GM19438 (cell line): ENCODE results near the gene LDLRAD3.

Experiments
- ATAC-seq: cut with Tn5 transposase; IDR thresholded peaks from one replicate; pipeline ENCODE4 v1.9.1; 2021; ENCODE audit warnings: low read depth; ENCODE audit not compliant: unreplicated experiment

Gene LDLRAD3

DNA sequence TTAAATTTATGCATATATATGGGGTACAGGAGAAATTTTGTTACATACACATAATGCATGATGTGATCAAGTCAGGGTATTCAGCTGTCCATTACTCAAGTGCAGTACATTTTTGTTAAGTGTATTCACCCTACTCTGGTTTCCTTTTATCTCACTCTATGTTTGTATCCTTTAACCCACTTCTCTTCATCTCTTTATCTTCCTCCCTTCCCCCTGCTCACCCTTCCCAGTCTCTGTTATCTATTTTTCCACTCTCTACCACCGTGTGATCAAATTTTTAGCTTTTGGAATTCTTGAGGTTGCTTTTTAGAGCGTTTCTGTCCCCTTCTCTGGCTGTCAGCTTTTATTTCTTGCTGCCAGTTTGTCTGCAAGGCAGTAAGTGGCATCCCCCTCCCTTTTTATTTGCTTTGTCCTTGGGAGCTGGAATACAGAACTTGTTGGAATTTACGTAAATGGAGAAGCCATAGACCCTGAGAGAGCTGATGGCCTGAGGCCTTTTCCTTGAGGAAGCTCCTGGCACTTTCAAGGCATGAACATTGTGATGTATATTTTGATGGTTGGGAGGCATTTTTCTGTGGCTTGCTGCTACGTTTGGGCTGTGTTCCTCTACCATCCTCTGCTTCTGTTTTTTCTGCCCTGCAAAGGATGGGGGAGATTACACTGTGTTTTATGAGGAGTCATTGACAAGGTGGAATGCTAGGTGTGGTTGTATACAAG, 148.6 kb downstream of the LDLRAD3 start:
- ATAC-seq, result no peak

DNA sequence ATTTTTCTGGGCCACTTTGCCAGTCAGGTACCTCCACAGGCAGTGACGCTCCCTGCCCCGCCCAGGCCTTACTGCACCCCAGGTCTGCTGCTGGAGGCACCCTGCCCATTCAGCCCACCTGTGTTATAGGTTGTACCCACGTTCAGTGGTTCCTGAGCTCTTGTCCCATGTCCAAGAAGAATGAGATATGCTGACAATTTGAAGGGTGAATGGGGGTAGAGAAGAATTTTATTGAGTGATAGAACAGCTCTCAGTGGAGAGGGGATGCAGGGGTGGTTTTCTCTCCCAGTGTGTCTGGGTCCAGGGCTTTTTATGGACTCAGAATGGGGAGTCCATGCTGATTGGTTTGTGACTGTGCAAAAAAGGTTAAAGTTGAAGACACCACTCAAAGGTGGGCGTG, 149.7 kb downstream of the LDLRAD3 start:
- no peak for ATAC-seq

DNA sequence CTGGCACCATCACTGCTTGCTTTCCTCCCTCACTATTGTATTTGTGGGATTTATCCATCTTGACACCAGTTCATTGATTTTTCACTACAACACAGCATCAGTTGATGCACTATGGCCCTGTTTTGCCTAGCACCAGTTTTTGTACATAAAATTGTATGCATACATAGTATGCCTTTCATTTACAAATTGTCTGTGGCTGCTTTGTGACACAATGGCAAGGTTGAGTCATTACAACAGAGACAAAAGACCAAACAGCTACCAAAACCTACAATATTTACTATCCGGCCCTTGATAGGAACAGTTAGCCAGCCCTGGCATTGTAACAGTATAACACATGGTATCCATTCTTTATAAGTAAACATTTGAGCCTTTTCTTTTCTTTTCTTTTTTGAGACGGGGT, 150.3 kb downstream of the LDLRAD3 start:
- no peak for ATAC-seq

DNA sequence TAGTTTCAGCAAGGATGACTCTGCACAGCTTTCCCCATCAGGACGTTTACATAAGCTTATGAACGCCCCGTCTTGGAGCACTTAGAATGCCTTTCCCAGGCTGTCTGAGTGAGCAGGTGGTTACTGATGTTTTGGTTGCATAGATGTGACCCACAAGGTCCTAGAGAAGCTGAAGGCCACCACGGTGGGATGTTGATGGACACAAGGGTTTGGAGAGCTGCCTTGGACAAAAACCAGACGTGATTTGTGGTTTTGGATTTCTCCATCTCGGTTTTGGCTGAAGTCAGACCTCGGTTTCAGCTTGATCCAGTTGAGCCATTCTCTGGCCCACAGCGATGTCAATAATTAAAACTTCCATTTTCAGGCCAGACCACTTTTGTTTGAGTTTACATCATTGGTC, 151.9 kb downstream of the LDLRAD3 start:
- ATAC-seq, result no peak

DNA sequence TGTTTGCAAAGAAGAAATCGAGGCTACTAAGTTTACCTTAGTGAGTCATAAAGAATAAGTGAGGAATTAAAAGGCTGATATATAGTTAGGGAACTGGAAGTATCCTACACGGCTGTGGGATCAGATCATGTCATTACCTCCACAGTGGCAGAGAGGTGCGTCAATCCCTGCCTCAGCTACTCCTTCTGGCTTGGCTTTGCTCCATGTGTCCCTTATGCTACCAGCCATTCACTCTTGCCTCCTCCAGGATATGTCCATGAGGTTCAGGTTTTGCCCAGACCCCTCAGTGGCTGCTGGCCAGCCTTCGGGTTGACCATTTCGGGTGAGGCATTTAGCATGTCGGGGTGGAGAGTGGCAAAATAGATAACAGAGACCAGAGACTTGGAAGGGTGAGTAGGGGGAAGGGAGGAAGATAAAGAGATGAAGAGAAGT, 153.4 kb downstream of the LDLRAD3 start:
- no peak for ATAC-seq

DNA sequence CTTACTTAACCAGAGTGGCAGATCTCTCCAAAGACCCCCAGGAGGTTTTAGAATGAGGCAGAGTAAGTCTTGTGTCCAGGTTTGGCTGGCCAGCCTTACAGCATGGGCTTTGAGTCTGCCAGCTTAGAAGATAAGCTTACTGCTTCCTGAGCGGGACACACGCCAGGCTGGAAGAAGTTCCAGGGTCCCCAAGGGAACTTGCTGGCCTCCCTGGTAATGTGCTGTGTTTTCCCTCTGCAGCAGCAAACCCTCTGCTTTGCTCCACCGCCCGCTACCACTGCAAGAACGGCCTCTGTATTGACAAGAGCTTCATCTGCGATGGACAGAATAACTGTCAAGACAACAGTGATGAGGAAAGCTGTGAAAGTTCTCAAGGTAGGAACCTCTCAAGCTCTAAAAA, 154.2 kb downstream of the LDLRAD3 start:
- no peak for ATAC-seq

DNA sequence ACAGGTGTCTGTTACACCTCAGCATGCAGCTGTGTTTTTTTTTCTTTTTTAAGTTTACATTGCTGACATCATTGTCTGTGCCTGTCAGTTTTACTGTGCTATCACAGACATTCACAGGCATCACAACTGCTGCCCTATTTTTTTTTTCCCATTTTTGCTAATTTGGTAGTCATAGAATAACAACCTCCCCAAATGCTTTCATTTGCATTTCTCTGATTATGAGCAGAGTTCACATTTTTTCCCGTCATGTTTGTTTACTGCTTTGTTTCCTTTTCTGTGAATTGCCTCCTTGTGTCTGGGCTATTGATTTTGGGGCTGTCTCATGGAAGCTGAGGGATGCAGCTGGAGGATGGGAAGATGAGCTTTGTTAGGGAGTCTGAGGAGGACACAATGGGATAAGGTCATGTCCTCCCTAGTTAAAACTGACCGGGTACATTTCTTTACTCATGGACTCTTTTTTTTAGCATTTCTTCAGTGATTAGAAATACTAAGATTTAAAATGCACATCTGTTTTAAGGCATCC, 155.1 kb downstream of the LDLRAD3 start:
- no peak for ATAC-seq

DNA sequence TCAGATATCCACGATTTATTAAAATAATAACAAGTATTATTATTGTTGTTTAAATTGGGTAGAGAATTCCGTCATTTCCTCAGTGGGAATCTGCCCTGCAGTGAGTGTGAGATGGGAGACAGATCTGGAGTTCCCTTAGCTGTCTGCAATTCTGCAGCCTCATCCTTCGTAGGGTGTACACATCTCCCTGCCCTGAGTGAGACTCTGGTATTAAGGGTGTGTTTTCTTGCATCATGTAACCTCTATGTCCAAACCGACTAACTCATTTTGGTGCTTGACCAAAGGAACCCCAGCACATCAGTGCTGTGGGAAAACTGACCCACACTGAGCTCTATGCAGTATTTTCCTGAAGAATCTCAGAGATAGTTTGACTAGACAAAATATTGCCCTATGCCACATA, 157.6 kb downstream of the LDLRAD3 start:
- ATAC-seq, result no peak

DNA sequence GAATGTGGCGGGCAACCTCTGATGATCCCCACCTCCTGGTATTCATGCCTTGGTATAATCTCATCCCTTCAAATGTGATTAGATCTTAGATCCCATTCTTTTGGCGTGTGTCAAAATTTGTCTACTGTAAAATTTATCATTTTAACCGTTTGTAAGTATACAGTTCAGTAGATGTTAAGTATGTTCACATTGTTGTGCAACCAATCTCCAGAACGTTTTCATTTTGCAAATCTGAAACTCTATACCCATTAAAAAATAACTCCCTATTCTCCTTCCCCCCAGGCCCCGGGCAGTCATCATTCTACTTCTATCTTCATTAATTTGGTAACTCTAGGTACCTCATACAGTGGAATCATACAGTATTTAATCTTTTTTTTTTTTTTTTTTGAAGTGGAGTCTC, 159.0 kb downstream of the LDLRAD3 start:
- no peak for ATAC-seq

DNA sequence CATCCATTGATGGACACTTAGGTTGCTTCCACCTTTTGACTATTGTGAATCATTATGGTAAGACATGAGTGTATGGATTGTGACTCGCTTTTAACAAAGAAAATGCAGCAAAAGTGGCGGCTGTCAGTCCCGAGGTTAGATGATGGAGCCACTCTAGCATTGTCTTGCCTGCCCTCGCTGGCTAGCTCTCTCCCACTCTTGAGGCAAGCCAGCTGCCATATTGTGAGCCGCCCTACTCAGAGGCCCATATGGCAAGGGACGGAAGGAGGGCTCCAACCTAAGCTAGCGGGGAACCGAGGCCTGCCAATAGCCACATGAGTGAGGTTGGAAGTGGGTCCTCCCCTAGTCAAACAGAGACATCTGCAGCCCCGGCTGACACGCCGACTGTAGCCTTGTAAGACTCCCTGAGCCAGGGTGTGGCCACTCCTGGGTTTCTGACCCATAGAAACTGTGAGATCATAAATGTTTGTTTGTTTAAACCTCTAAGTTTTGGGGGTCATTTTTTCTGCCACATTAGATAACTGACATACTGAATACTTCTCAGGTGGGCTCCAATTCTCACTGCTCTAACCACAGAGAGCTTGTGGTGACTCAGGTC, 160.2 kb downstream of the LDLRAD3 start:
- ATAC-seq, result no peak

DNA sequence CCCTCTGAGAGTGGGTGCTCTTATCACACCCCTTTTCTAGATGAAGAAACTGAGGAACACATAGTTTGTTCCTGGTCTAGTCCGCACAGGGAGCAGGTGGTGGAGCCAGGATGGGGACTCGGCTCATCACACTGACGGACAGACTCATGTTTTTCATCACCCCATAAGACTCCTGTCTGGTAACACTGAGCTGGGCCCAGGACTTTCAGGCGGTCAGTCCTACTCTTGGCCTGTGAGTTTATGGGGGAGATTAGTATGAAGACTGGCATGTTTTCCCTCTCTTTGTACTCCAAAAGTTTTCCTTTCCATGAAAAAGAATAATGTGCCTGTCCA, 160.8 kb downstream of the LDLRAD3 start:
- no peak for ATAC-seq

DNA sequence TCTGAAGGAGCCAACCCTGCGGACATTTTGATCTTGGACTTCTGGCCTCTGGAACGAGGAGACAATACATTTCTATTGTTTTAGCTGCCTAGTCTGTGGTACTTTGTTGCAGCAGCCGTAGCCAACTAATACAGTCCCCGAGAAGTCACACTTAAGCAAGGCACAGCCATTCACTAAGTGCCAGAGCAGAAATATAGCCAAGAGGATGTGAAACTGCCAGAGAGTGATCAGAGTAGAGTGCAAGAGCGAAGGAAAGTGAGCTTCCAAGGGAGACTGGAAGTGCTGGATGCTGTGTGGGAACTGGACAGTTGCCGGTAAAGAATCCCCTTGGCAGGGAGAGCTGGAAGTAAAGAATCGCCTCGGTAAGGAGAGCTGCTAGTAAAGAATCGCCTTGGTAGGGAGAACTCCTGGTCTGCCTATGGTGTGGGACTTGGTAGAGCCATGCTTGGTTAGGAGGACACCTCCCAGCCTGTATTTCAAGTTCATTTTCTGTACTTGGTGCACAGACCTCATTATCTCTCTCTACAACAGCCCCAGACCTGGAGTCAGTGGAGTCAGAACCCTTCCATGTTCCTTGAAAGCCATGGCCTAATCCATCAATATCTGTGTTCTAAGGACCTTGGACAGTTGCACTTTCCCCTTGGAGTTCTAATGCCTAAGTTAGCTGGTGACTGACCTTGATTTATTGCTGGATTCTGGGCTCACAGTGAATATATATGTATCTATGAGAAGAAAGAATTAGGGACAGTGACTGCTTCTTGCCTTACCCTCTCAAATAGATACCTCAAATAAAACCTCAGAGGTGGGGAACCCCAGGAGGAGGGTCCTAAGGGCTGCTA, 162.1 kb downstream of the LDLRAD3 start:
- no peak for ATAC-seq

DNA sequence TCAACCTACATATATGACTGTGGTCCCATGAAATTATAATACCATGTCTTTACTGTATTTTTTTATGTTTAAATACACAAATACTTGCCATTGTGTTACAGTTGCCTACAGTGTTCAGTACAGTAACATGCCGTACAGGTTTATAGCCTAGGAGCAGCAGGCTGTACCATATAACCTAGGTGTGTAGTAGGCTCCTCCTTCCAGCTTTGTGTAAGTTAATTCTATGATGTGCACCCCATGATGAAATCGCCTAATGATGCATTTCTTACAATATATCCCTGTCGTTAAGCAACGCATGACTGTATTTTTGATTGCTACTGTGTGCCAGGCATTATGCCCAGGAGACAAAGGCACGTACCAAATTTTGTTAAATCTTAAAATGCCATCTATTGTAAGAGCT, 163.7 kb downstream of the LDLRAD3 start:
- no peak for ATAC-seq

DNA sequence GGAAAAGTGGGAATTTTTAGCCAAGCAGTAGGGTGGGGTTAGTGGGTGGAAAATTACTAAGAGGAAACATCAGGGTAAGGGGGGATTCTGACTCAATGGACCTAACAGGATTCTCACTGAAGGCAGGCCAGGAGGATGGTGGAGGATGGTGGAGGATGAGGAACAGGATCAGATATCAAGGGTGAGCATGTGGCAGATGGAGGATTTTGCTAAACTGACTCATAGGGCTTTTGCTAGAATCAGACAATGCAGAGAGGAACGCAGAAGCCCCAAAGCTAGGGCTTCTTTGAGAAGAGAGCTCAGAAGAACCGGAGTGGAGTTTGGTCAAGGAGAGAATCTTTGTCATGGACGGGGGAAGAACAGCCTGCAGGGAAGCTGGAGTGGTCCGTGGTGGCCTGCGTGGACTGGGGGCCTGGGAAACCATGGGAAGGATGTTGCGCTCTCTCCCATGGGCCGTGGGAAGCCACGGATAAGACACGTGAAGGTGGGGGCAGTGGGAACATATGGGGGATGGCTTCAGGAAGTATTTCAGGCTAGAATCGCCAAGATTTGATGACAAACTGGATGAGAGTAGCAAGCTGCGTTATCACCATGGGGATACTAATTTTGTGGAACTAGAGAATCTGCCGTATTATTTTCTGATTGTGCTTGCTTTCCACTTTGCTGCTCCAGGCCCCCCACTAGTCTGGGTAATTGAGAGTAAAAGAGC, 165.2 kb downstream of the LDLRAD3 start:
- no peak for ATAC-seq

DNA sequence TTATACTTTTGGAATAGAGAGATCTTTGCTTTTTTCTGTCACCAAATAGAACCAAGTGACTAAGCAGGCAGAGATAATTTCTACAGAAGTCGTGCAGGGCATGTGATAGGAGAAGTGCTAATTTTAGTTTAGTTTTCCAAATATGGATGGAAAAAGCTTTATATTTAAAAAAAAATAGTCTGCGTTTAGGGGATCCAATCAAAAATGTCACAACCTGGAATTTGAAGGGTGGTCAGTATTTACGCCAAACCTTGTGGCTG, 165.7 kb downstream of the LDLRAD3 start:
- ATAC-seq, result no peak

DNA sequence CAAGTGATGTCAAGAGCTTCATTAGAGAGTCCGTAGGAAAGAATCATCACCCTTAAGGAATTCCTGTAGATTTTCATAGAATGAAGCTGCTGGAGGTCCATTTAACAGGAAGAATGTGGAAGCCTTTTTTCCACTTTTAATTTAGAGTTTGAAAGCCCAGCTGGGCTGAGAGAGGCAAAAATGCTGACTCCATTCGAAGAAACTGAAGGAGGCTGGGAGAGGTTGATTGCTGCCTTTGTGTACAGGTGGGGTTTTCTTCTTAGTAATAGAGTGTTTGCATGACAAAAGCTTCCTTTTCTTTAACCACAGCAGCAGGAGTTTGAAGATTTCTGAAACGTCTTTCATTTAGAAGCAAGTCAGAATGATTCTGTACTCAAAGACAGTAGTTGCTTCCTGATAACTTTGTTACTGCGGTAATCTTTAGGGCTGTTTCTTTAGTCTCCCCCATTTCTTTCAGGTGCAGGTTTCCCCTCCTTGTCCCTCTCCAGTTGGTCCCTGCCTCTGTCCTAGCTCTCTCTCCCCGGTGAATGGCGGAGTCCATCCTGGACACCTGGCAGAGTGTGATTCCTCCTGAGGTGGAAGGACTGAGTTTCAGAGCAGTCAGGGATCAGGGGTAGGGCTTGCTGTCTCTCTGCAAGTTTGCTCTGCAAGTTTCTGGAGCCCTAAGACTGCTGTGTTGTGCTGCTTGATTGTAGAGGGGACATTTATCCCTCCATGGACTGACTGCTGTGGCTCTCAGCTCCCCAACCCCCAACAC, 166.2 kb downstream of the LDLRAD3 start:
- ATAC-seq, result no peak

DNA sequence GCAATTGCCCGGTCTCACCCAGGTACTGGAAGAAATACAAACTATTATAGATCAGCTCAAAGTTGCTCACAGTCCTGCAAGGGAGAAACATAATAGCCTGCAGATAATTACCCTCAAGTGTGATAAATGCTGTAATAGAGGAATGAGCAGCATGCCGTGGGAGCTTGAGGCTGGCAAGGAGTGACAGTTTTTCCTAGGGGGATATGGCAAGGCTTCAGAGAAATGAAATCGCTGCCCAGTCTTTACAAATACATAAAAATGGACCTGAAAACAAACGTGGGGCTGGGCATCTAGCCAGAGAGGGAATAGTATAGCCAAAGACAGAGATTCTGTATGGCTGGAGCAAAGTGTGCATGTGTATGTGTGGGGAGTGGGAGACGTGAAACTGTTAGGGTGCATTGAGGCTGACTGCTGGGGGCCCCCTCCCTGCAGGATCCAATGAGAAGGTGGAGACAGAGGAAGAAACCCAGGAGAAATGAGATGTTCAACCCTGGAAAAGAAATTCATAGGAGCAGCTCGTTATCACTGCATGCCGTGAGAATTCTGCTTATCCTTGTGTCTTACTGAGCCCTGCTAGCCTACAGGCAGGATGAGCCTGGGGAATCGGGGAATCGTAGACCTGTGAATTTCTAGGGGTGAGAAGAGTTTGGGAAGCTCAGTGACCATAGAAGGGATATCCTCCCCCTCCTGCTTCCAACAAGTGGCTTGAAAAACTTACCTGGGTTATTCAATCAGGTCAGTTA, 167.0 kb downstream of the LDLRAD3 start:
- ATAC-seq, result no peak

DNA sequence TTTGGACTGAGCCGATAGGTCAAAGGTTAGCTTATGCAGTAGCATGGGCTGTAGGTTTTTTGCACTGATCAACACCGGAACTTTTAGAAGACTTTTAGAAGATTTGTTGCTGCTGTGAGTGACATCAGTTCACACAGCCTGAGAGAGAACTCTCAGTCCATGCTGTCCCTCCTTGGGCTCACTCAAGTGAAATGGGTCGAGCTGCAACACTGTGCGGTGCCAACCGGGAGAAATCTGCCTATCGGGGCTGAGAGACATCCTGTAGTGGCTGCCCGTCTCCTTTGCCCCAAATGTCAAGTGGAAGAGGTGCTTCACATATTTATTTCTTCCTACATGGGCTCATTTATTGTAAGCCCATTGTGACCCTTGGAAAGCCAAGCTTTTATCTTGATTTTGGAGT, 170.2 kb downstream of the LDLRAD3 start:
- no peak for ATAC-seq

DNA sequence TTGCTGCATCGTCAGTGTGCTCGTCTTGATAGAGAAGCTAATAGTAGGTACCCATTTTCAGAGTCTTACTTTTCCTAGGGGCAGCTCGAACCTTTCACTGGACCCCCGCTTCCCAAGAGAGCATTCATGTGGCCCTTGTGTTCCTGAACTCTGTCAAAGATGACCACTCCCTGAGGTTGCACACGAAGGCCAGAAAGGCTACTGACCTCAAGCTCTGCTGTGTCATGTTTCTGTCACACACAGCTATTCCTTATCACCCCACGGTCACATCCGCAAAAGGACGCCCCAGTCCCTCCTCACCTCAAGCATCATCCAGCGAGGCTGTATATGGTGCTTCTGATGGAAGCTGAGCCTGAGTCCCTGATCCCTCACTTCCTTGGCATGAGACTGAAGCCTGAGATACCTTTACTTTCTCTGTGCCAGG, 171.5 kb downstream of the LDLRAD3 start:
- ATAC-seq, result no peak

DNA sequence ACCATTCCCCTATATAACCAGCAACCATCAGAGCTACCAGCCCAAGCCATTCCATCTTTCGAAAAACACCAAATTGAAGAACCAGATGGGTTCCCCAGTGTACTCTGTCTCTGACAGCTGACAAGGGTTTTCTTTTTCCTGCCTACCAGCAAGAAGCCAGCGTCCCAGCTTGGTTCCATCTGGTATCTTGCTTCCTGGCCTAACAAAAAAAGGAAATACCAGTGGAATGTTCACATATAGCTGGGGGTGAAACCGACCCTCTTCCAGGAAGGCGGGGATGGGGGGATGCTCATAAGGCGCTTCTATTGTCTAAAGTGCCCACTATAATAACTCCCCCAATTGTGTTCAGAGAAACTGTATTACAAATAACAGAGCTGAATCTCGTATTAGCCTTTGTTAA, 172.3 kb downstream of the LDLRAD3 start:
- ATAC-seq, result no peak
